SKM-1 (cell line): ENCODE data around the gene NIPA2.

Experiments
- DNase-seq: peaks from one replicate; lab custom pipeline; 2025; ENCODE audit not compliant: unreplicated experiment; lab: John Stamatoyannopoulos, UW

The NIPA2 gene

DNA sequence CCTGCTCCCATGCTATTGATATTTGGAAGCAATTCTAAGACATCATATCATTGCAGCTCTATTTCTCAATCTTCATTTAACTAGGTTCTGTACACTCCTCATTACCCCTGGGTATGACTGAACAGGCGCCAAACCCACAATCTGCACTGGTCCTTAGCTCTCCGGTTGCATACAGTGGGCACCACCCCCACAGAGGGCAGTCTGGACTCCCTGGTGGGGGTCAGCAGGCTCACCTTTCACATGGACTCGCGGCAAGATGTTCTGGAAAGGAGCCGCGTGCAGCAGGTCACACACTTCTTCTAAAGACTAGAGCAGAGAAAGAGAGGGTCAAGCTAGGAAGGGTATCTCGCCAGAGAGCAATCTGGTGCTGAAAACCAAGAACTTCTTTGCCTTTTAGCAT, 36.5 kb downstream of the NIPA2 start:
- DNase-seq: no peak

DNA sequence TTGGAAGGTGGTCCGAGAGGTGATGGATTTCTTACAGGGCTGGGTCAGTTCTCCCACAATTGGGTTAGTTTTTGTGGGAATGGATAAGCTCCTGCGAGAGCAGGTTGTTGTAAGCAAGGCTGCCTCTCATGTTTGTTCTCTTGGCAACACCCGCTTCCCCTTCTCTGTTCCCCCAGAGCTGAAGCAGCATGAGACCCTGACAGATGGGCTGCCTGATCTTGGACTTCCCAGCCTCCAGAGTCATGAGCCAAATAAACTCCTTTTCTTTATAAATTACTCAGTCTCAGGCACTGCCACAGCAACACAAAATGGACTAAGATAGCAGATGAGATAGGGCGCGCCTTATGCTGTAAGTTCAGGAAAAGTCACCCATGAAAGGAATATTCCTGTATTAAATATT, 38.7 kb downstream of the NIPA2 start:
- DNase-seq: no peak

DNA sequence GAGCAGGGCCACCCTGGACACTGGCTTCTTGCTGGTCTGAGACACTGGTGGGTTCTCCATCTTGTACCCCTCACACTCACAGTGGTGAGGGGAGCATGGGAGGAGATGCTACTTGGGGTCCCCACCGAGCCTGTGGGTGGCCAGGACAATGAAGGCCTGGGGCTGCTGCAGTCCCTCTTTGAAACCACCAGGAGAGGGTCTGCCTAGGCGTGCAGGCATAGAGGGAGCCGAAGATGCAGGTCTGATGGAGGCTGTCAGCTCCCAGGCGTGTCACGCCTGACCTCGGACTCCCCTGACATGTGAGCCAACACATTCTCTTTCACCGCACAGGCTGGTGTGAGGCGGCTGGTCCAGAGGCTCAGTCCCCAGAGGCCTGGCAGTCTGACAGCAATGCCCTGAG, 39.1 kb downstream of the NIPA2 start:
- no peak for DNase-seq

DNA sequence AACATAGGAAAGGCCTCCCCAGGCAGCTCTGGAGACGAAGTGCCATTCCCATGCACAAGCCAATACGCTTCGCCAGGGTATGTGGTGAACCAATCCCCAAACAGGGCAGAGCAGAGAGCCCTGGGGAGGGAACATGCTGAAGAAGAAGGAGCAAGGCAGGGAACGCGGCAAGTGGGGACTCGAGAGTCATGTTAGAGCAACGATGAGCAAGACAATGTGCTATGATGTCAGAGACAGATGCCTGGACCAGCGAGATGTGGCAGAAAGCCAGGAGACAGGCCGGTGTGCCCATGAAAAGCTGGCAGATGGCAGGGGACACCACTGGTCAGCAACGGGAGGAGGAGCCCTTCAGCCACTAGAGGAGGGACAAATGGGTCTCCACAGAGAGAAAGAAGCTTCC, 39.6 kb downstream of the NIPA2 start:
- no peak for DNase-seq

DNA sequence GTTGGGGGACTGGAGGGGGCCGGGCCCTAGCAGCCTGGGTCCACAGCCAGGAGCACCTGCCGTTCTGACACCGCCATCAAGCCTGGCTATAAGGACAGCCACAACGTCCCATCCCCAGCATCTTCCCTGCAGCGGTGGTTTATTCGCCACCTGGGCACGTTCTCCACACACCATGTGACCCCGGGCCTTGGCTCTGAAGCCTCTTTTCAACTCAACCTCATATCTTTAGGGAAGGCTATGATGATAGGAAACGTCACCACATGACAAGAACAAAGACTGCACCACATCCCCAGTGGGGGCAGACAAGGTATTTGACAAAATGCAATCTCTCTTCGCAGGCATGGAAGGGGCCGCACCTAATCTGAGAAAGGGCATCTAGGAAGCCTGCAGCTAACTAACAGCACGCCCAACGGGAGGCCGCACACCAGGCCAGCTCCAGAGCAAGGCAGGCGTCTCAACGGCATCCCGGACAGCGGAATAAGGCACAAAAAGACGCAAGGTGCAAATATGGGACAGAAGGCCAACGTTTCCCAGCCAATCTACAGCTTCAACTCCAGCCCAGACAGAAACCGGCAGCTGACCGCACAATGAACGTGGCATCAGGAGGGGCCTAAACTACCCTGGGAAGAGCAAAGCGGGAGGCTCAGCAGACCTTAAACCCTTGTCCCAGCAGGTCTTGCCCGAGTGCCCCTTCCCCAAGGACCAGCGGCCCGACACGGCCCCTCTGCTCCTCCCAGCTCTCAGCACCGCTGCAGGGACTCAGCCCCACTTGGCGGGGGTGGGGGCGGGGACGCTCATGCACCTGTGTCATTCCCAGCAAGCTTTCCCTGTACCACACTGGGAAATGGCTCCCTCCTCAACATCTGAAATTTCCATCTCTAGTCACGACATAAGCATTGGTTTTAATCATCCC, 41.9 kb downstream of the NIPA2 start:
- DNase-seq: no peak

DNA sequence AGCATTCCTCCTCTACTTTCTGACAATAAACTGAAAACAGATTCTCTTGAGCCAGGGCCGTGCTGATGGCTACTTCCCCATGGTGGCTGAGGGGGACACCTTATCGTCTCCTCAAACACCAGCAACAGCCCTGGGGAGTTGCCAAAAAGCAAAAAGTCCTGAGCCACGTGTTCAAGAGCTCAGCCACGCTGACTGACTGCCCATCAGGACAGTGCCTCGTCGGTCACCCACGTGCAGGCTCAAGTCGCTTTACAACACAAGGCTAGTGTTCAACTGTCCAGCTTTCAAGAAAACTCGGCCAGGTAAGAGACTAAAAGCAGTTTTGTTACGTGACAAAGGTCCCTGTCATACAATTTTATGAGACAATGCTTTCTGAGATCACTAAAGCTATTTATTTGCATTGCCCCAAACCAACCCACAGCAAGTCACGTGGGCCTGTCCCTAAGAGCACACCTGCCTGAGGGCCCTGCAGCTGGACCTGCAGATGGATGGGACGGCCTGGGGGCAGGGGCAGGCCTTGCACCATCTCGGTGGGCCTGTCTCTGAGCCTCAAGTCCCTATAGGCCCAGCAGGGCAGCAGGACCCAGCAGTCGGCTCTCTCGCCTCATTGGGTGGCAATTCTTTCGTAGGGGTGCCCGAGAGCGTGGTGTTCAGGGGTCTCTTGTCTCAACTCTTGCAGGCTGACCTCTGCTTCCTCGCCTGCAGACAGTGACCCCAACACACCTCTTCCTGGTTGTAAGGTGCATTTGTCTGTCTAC, 42.7 kb downstream of the NIPA2 start:
- no peak for DNase-seq

DNA sequence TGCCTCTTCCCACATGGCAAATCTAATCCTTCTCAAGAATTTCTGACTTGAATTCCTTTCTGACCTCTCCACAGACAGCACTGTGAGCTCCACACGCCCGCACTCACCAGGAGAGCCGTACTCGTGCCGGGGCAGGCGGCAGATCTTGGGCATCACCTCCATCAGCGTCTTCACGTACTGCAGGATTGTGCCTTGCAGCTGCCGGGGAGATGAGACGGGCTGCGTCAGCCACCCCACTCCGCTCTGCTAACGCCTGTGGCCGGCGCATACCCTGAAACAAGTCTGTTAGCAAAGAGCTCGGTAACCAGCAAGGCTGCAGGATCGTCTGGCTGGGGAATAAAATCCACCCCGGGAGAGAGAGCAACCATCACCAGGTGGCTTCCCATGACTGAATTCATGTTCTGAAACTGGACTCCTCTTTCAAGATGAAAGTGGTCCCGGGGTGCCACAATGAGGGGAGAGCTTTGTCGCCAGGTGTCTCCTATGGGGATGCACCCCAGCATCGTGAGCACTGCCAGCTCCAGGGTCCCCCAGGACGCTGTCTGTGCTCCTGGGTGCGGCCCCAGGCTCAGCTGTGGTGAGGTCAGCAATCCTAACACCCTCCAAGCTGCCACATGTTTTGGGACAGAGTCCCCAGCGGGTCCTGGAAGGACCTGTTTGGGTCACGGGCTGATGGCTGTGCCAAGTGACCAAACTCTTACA, 43.4 kb downstream of the NIPA2 start:
- no peak for DNase-seq

DNA sequence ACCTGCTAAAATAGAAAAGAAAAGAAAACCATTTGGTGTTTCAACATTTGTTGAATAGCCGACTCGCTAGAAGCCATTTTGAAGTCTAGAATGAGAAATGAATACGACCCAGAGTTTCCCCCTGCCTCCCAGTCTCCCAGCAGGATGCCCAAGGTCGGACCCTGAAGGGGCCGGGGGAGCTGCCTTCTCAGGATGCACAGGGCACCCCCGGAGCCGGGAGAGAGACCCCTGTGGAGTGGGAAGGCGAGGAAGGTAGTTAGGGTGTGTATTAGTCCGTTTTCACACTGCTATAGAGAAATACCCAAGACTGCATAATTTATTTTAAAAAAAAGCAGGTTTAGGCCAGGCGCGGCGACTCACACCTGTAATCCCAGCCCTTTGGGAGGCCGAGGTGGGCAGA, 44.7 kb downstream of the NIPA2 start:
- DNase-seq: no peak

DNA sequence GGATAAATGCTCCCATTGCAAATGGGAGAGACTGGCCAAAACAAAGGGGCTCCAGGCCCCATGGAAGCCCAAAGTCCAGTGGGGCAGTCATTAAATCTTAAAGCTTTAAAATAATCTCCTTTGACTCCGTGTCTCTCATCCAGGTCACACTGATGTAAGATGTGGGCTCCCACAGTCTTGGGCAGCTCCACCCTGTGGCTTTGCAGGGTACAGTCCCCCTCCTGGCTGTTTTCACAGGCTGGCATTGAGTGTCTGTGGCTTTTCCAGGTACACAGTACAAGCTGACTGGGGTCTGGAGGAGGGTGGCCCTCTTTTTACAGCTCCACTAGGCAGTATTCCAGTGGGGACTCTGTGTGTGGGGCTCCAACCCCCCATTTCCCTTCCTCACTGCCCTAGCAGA, 45.9 kb downstream of the NIPA2 start:
- DNase-seq: no peak

DNA sequence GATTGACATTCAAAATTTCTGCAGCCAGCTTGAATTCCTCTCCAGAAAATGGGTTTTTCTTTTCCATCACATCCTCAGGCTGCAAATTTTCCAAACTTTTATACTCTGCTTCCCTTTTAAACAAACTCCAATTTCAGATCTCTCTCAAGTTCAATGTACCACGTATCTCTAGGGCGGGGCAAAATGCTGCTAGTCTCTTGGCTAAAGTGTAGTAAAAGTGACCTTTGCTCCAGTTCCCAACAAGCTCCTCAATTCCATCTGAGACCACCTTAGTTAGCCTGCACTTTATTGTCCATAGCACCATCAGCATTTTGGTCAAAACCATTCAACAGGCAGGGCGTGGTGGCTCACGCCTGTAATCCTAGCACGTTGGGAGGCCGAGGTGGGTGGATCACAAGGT, 46.7 kb downstream of the NIPA2 start:
- no peak for DNase-seq

DNA sequence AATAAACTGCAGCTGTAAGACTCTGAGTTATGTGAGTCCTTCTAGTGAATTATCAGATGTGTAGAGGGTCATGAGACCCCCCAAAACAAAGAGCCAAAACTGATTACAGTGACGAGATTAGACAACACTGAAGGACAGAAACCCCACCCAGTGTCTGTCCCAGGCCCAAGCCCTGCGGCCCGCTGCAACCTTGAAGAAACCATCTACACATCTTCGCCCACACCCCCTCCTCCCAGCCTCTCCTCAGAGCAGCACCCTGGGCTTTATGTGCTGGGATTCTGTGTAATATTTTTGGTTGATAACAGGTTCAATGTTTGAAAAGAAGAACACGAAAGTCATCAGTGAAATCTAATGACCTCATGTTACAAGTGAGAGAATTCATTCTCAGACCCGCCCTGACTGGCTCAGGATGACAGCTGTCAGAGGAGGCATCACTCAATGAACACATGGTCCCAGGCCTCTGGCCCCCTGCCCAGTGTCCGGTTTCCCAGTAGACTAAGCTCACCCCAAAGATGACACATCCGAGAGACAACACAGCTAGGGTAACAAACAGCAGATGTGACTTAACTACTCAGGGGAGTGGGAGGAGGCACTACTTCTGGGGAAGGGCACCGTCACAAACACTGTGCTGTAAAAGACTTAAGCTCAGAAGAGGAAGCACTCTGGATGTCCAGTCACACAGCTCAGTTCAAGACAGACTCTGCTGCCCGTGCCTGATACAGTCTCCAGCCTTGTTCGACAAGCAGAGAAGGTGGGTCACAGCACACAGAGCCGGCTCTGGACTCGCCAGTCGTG, 48.9 kb downstream of the NIPA2 start:
- no peak for DNase-seq

DNA sequence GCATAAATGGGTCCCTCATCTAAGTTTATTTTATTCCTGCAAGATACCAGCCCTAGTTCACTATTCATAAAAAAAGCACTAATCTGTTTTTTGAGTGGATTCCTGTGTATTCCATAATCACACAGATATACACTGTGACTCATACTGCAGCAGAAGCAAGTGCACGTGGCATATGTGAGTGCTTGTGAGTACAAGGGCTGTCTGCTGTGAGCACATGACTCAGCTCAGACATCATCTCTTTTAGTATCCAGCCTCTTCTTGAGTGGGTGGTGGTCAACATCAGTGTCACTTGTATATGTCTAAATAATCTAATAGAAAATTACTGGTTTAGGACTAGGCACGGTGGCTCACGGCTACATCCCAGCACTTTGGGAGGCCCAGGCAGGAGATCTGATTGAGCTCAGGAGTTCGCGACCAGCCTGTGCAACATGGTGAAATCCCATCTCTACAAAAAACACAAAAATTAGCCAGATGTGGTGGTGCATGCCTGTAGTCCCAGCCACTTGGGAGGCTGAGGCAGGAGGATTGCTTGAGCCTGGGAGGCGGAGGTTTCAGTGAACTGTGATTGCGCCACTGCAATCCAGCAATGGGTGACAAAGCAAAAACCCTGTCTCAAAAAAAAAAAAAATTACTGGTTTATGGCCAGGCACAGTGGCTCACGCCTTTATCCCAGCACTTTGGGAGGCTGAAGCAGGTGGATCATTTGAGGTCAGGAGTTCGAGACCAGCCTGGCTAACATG, 49.8 kb downstream of the NIPA2 start:
- no peak for DNase-seq

DNA sequence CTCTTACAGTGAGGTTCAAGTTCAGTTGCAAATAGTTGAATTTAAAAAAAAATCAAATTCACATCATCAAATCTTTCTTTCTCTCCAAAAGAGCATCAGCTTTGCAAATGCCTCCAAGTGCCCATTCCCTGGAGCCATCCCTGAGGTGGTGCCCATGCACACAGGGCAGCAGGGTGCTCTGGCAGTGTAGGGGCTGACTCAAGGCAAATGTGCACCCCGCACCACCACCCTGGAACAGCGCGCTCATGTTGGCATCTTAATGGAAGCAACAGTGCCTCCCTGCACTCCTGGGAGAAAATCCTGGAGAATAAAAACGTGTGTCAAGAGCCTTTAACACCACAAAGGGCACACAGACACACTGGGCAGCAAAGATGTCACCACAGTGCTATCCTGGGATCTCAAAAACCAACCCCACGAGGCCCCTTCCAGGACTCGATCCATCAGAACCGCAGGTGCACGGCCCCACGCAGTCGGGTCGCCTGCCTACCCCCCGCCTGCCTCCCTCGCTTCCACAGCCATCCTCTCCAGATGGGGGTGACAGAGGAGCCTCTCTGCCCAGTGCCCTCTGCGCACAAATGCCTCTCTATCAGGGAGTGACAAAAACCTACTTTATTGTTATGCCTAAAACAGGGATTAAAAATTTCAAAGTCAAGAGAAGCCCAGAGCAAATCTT, 50.8 kb downstream of the NIPA2 start:
- no peak for DNase-seq

DNA sequence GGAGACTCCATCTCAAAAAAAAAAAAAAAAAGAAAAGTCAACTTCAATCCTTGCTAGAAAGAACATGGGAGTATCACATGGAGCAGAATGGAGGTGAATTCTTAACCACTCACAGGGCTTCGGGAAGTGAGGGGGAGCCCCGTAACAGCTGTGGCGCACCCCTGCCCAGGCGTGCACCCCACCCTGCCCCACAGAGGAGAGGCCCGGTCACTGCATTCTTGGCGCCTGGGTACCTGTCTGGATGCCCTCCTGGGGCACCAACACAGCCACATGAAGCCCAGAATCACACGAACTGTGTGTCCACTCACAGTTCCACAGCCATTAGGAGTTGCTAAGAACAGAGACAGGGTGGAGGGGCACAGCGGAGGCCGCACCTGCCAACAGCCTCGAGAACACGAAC, 51.8 kb downstream of the NIPA2 start:
- no peak for DNase-seq

DNA sequence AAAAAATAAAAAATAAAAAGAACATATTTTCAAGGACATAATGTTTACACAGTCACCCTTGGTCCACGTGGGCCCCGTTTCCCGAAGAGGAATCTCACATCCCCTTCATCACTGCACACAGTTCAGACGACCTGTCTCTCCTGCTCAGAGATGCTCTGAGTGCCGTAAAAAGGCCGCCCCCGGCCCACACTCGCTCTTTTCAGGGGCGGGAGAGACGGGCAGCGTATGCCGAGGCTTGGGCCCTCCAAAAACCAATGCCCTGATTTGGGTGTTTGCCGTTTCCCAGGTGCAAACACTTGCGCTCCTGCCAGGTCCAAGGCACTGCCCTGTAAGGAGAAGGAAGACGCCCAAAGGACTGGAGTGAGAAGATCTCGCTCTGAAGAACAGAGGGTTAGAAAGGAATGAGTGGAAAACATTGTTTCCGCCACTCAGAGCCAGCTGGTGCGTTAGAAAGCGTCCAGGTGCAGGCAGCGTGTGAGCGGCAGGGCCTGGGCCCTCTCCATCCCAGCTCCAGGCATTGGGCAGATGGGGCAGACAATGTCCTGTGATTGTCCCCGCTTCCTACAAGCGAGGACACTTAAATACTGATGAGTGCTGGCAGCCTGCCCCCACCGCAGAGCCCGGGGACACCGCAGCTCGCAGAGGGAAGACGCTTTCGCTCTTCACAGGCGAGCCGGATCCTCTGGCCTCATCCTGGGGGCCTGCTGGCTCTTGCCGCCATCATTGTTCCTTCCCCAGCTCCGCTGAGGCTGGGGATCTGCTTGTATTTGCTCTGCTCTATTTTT, 53.2 kb downstream of the NIPA2 start:
- DNase-seq: no peak

DNA sequence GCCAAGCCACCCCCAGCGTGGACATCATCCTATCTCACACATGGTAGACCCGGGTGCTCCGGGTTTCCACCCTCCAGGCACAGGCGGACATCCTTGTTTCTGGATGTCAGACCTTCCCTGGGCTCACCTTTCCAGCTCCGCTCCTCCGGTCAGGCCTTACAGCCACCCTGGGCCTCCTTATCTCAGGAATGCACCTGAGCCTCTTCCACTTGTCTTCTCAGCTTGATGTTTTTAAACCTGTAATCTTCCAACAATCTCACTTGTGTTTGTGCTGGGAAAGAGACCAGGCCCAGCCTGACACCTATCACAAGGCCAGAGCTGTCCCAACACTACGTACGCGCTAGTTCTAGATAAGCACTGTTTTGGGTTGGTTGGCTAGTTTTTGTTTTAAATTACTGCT, 53.9 kb downstream of the NIPA2 start:
- DNase-seq: no peak

DNA sequence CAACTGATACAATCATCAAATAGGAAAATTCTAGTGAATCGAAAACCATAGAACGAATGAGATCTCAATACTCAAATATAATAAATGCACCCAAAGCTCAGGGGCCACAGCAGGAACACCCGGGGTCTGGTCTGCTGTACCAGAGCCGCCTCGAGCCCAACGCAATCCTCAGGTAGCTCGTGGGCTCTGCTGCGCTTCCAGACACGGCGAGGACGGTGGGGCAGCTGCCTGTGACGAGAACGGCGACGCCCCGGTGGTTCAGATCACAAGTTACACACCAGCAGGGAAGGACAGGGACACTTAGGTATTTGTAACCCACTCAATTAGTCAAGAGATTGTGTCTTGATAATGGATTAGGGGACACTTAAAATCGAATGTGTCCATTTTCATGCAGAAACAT, 54.6 kb downstream of the NIPA2 start:
- DNase-seq: no peak

DNA sequence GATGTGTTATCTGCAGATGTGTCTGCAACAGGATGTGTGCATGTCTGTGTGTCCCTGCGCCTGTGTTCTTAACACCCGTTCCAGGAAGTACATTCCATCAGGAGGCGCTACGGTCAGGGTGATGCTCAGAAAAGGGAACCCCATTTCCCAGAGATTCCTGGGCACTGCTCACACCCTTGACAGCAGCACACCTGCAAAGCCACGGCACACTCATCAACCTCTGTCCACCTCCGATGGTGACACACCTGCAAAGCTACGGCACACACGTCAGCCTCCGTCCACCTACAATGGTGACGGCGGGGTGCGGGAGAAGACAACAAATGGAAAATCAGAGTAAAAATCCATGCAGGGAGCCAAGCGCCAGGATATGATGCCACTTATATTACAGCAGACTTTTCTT, 55.4 kb downstream of the NIPA2 start:
- DNase-seq: no peak
